ENCODE data around the gene ACAN.
A peak's percentile ranks its signal among the peaks of the same experiment; 100 is the strongest.
"Not testable (repeated sequence)": the region's sequence is repeated elsewhere in the genome, so short reads cannot be mapped to it uniquely, and the experiment has no call there.

The ACAN gene

GRCh38 chr15:88904624-88905327, 101.5 kb downstream of the ACAN start:
- DNase-seq: no peak

GRCh38 chr15:88905576-88905975, 102.3 kb downstream of the ACAN start:
- DNase-seq: no peak

GRCh38 chr15:88906130-88906529, 102.9 kb downstream of the ACAN start:
- DNase-seq: no peak

- no peak for DNase-seq
Measured at GRCh38 chr15:88906551-88906950, 103.3 kb downstream of the ACAN start.

GRCh38 chr15:88907111-88907510, 103.9 kb downstream of the ACAN start:
- no peak for DNase-seq

- no peak for DNase-seq
Measured at GRCh38 chr15:88908123-88908522, 104.9 kb downstream of the ACAN start.

GRCh38 chr15:88908697-88909621, 105.7 kb downstream of the ACAN start:
- no peak for DNase-seq

- no peak for DNase-seq
Measured at GRCh38 chr15:88909956-88910831, 107.0 kb downstream of the ACAN start.

- no peak for DNase-seq
Measured at GRCh38 chr15:88911766-88912118, 108.5 kb downstream of the ACAN start.

- no peak for DNase-seq
Measured at GRCh38 chr15:88912500-88912921, 109.3 kb downstream of the ACAN start.

- no peak for DNase-seq
Measured at GRCh38 chr15:88913017-88913849, 110.0 kb downstream of the ACAN start, which contains the start of gene MFGE8. TSS of gene MFGE8 (minus strand) at chr15:88913379. CDS start at chr15:88913319, 60 bp downstream.

- DNase-seq: no peak
Measured at GRCh38 chr15:88913850-88914169, 110.6 kb downstream of the ACAN start.

GRCh38 chr15:88915354-88915753, 112.1 kb downstream of the ACAN start:
- DNase-seq: no peak

- DNase-seq: no peak
Measured at GRCh38 chr15:88917760-88918159, 114.5 kb downstream of the ACAN start.

GRCh38 chr15:88918738-88919137, 115.5 kb downstream of the ACAN start:
- DNase-seq: peak; percentile 46

GRCh38 chr15:88920186-88920891, 117.1 kb downstream of the ACAN start:
- no peak for DNase-seq

GRCh38 chr15:88920892-88921435, 117.7 kb downstream of the ACAN start:
- not testable (repeated sequence) for DNase-seq

Measured in NCI-H1436 treated with DMSO at 0.1 percent for 48 hours (cell line).